ENCODE measurements around the gene AGBL4.
"Not testable (repeated sequence)": the region's sequence is repeated elsewhere in the genome, so short reads cannot be mapped to it uniquely, and the experiment has no call there.

GRCh38 chr1:49002981-49003380 lies 1020.8 kb downstream of the AGBL4 start:
- TF ChIP-seq, protein P1, sequence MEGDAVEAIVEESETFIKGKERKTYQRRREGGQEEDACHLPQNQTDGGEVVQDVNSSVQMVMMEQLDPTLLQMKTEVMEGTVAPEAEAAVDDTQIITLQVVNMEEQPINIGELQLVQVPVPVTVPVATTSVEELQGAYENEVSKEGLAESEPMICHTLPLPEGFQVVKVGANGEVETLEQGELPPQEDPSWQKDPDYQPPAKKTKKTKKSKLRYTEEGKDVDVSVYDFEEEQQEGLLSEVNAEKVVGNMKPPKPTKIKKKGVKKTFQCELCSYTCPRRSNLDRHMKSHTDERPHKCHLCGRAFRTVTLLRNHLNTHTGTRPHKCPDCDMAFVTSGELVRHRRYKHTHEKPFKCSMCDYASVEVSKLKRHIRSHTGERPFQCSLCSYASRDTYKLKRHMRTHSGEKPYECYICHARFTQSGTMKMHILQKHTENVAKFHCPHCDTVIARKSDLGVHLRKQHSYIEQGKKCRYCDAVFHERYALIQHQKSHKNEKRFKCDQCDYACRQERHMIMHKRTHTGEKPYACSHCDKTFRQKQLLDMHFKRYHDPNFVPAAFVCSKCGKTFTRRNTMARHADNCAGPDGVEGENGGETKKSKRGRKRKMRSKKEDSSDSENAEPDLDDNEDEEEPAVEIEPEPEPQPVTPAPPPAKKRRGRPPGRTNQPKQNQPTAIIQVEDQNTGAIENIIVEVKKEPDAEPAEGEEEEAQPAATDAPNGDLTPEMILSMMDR (conservative IDR thresholded peaks at IDR 0.05; ENCODE audit: low read depth, low read length) = not testable (repeated sequence)
- not testable (repeated sequence) for TF ChIP-seq EZH2 (IDR thresholded peaks at IDR 0.05; ENCODE audit: low read length, unreplicated experiment)
